A549 treated with Hydrocortisone at 1 μM for 4 hours (cell line): ENCODE results near the gene XNDC1N. TPM values are rescaled to one million over a fixed set of nuclear protein-coding genes. Genes with fewer than 3 reads are reported as not detected.

Experiments
- total RNA-seq: library from RNA; stranded (reverse); fragments of 200-300 nt; extraction: Qiagen RNA extraction; gene quantifications from 5 replicates; pipeline ENCODE4 v1.2.3, GENCODE V29; 2022

XNDC1N gene, protein sequence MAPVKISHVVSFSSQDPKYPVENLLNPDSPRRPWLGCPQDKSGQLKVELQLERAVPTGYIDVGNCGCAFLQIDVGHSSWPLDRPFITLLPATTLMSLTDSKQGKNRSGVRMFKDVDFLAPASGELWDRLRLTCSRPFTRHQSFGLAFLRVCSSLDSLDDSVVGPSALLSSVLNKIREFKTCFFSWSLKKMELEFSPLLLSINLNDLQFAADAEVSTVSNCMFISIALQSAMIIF
- total RNA-seq, result 2.4 to 4.2 TPM (median 3.3 TPM) in 5 replicates

DNA sequence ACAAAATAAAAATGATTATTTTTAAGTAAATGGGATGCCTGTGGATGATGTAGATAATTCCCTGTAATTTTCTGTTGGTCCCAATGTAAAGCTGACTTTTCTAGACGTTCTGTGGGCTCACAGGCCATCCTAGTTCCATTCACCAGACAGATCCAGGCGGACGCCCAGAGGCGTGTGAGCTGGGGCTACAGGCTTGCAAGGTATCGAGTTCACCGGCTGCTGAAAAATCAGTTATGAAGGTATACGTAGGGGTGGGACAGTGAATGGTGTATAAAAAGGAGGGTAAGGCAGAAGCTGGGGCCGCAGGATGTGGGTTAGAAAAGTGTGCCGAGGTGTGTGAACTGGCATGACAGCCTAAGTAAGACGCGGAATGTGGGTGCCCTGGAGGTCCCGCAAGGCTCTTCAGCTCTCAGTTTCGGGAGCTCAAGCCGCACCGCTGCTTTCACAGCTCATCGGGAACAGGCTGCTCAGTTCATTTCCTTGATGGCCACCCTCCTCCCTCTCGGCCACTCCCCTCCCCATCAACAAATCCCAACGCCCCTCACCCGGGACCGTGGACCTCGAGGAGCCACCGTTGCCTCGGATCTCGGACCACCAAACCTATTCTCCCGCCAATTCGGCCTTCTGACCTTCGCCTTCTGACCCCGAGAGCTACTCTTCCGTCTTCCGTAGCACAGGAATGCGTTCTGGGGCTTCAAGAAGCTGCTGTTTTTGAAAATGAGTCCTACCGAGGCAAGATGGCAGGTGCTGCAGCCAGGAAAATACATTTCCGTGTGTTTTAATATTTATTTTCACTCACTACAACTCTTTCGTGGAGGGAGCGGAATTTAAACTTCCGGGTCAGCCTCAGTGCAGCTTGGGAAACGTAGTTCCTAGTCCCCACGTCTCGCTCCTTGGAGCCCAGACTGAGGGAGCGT, at the start of gene XNDC1N:
Gene XNDC1N (minus strand): TSS at position 775 of the 917 bp plus-strand sequence. CDS start 5,241 bp downstream, outside the sequence.

DNA sequence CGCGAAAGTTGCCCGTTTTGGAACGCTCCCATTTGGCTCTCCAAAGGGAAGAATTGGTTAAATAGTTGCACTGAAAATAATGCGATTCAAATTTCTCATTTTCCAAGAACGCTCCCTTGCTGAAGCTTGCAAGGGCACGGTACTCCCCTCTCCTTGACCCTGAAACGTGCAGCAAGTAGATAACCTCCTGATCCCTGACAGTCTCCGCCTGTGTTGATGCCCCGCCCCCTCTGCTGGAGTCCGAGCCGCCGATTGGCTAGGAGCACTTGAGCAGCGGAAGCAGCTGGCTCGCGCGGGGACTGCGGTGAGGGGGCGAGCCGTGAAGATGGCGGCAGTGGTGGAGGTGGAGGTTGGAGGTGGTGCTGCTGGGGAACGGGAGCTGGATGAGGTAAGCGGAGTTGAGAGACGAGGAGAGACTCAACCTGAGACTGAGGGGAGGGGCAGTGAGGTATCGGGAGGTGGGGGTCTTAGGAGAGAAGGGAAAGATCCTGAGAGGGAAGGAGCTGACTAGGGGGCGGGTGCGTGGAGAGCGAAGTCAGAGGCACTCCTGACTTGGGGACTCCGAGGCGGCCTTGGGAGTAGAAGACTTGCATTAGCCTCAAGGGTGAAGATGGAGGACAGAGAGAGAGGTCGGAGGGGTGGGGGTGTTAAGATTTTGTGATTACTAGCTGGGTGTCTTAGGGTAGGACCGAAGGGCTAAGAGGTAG, 496 bp upstream of the XNDC1N start, which contains the start of gene RNF121:
Gene RNF121 (plus strand): TSS at position 310 of the 707 bp plus-strand sequence. CDS start 16 bp downstream, at position 326.

Other genes starting within 250 kb of the XNDC1N start
- gene DEFB108B, start 95.4 kb downstream of the XNDC1N start, total RNA-seq, result not detected in 5 replicates
- gene DEFB131B, start 50.1 kb downstream of the XNDC1N start, total RNA-seq, result not detected in 5 replicates
- 42.9 to 55.1 TPM (median 47.6 TPM) in 5 replicates for gene RNF121, start 452 bp upstream of the XNDC1N start, total RNA-seq
- 2.4 to 3.5 TPM (median 2.8 TPM) in 5 replicates for gene IL18BP, start 70.3 kb upstream of the XNDC1N start, total RNA-seq
- 51.8 to 68.5 TPM (median 64.2 TPM) in 5 replicates for gene NUMA1, start 151.9 kb upstream of the XNDC1N start, total RNA-seq
- 6.1 to 10.9 TPM (median 8.4 TPM) in 5 replicates for gene LRRC51, start 152.3 kb upstream of the XNDC1N start, total RNA-seq
- 119 to 153 TPM (median 143 TPM) in 5 replicates for gene LAMTOR1, start 174.7 kb upstream of the XNDC1N start, total RNA-seq
- not detected in 5 replicates for gene TOMT, start 177.3 kb upstream of the XNDC1N start, total RNA-seq
- 69.2 to 92.6 TPM (median 84.6 TPM) in 5 replicates for gene ANAPC15, start 184.1 kb upstream of the XNDC1N start, total RNA-seq
- gene FOLR3, start 207.1 kb upstream of the XNDC1N start, total RNA-seq, result 0.22 TPM in 1 of 5 replicates, not detected in the others